ENCODE results near the gene CIART. TPM values are rescaled to one million over a fixed set of nuclear protein-coding genes. Genes with fewer than 3 reads are reported as not detected.
"Not testable (repeated sequence)": the region's sequence is repeated elsewhere in the genome, so short reads cannot be mapped to it uniquely, and the experiment has no call there.

The CIART gene
- total RNA-seq, 1 donor from 2014 or later: 5.3 TPM

DNA sequence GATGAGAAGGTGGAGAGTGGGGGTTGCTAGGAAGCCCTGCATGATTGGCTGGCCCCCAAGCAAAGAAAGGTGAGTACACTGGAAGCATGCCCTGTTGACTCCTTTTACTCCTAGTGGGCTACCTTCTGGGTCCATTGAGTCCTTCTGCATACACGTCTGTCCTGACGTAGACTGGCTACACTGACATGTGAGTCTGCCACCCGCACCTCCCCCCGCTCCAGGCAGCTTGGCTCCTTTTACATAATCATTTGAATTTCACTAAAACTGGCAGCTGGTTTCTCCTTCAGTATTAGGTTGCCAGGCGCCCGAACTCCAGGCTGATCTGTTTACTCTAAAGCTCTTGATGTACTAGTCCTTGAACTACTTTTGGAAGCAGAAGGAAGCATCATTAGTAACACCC lies 20.0 kb downstream of the CIART start:
- no peak for ATAC-seq

GRCh38 chr1:150302902-150303301 lies 20.5 kb downstream of the CIART start:
- no peak for ATAC-seq
- DNase-seq (ENCODE audit: low spot score): no peak

More for the DNA sequence above, 20.0 kb downstream of the CIART start:
- DNase-seq (ENCODE audit: low spot score): no peak

GRCh38 chr1:150308585-150308984 lies 26.2 kb downstream of the CIART start:
- DNase-seq (ENCODE audit: low spot score): not testable (repeated sequence)

DNA sequence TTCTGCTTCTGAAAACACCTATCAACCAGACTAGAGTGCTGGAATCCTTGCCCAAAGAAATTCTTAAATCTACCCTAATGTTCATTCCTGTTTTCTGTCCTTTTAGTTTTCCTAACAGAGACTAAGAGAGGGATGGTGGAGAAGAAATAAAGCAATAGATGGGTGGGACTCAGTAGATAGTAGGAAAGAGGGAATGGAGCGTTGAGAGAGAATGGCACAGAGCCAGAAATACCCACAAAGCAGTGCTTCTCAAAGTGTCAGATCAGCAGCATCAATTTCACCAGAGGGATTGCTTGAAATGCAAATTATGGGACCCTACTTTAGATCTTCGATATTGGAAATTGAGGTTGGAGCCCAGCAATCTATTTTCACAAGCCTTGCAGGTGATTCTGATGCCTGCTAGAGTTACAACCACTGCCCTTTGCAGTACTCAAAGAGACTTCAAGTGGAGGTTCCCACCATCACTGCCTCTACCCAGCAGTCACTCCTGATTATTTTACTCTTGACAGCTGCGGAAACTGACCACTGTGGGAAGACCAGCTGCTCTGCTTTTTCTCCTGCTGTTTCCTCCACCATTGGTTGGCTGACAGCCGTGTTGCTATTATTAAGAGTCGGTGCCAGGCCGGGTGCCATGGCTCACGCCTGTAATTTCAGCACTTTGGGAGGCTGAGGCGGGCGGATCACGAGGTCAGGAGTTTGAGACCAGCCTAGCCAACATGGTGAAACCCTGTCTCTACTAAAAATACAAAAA lies 27.6 kb downstream of the CIART start:
- DNase-seq (ENCODE audit: low spot score) (no peak), ATAC-seq (no peak)

More at GRCh38 chr1:150308585-150308984, 26.2 kb downstream of the CIART start:
- not testable (repeated sequence) for ATAC-seq

- no peak for ATAC-seq
- no peak for DNase-seq (ENCODE audit: low spot score)
Observed at GRCh38 chr1:150311762-150312161, 29.4 kb downstream of the CIART start.

DNA sequence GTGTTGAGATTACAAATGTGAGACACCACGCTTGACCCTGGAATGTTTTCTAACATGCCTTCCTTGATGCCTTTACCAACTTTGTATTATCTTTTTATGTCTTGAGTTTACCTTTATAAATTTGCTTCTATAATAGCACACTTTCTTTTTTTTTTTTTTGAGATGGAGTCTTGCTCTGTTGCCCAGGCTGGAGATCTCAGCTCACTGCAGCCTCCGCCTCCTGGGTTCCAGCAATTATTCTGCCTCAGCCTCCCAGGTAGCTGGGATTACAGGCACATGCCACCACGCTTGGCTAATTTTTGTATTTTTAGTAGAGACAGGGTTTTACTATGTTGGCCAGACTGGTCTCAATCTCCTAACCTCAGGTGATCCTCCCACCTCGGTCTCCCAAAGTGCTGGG lies 32.3 kb downstream of the CIART start:
- not testable (repeated sequence) for DNase-seq (ENCODE audit: low spot score); ATAC-seq

DNA sequence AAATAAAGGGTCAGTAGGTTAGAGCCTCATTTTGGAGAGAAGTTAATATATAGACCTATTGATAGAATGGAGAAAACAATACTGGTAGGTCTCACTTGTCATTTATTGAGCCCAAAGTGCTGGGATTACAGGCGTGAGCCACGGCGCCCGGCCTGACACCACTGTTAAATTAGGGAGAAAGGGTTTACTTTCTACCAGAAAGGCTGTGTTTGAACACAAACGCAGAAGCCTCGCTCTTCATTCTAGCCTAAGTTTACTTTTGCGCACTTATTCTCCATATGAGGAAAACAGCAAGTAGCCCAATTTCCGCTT lies 38.3 kb downstream of the CIART start:
- ATAC-seq (no peak), DNase-seq (ENCODE audit: low spot score) (no peak)

DNA sequence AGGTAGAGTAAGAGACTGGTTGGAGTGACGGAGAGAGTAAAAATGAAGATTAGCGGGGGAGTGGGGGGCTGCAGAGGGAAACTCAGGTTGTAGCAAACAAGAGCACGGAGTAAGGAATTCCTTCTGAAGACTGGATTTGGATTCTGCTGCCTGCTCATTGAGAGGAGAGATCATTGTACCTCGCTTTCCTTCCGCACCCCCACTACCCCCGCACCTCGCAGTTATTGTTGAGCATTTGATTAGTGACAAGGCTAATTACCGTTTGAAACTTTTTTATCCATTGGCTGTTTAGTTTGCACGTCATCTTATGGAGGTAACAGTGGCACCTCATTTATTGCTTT lies 39.4 kb downstream of the CIART start:
- ATAC-seq (no peak), DNase-seq (ENCODE audit: low spot score) (no peak)

GRCh38 chr1:150322310-150322709 lies 40.0 kb downstream of the CIART start:
- ATAC-seq: no peak
- DNase-seq (ENCODE audit: low spot score): no peak

DNA sequence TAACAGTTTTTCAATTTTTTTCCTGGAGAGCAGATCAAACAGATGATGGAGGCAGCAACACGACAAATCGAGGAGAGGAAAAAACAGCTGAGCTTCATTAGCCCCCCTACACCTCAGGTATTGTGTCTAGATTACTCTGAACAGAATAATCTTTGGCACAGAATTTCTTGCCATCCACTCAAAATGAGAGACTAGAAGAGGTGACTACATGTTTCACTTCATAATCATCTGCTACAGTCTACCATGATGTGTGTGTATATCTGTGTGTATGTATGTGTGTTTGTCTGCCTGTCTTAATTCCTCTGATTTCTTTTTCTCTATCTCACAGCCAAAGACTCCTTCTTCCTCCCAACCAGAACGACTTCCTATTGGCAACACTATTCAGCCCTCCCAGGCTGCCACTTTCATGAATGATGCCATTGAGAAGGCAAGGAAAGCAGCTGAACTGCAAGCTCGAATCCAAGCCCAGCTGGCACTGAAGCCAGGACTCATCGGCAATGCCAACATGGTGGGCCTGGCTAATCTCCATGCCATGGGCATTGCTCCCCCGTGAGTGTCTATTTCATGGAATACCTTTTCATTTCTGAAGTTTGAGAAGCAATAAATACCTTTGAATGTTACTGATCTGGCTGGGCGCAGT lies 50.4 kb downstream of the CIART start:
- no peak for ATAC-seq
- DNase-seq (ENCODE audit: low spot score): no peak

Other genes starting within 250 kb of the CIART start
- gene VPS45, start 214.8 kb upstream of the CIART start, total RNA-seq: 12.3 TPM
- 3.8 TPM for gene PLEKHO1, start 132.6 kb upstream of the CIART start, total RNA-seq
- 12.9 TPM for gene ANP32E, start 46.4 kb upstream of the CIART start, total RNA-seq
- 5.6 TPM for gene CA14, start 24.8 kb upstream of the CIART start, total RNA-seq
- 88.5 TPM for gene APH1A, start 13.5 kb upstream of the CIART start, total RNA-seq
- gene C1orf54, start 9.8 kb upstream of the CIART start, total RNA-seq: 3.0 TPM
- 27.0 TPM for gene MRPS21, start 11.3 kb downstream of the CIART start, total RNA-seq
- 21.3 TPM for gene PRPF3, start 39.0 kb downstream of the CIART start, total RNA-seq
- 12.8 TPM for gene RPRD2, start 81.6 kb downstream of the CIART start, total RNA-seq
- gene TARS2, start 204.9 kb downstream of the CIART start, total RNA-seq: 22.7 TPM
- 15.3 TPM for gene ECM1, start 225.6 kb downstream of the CIART start, total RNA-seq
- 0.35 TPM for gene FALEC, start 233.2 kb downstream of the CIART start, total RNA-seq